Heart right ventricle (tissue), 16 donors: ENCODE measurements around the gene EVX2. TPM values are rescaled to one million over a fixed set of nuclear protein-coding genes. Genes with fewer than 3 reads are reported as not detected.

Experiments used
- ATAC-seq, 8 donors: fragments of 200-7000 bp; cut with Tn5 transposase; one replicate each; pipeline ENCODE4 v1.9.1; 2020; ENCODE audit warnings: mild to moderate bottlenecking in 8 of 8, moderate library complexity in 8 of 8, moderate number of reproducible peaks in 1 of 8
- DNase-seq, 2 donors: peaks; one replicate each; pipeline ENCODE4 v3.0.0-alpha.2; 2020
- H3K27ac ChIP-seq, 10 donors: fragments of 200-600 bp; sonication (generic) in 2 of 10; one replicate each; pipeline versions ENCODE4 v1.5.0 to v1.8.0; 2020 to 2022; ENCODE audit warnings: mild to moderate bottlenecking in 3 of 10
- H3K27me3 ChIP-seq, 7 donors: fragments of 200-600 bp; one replicate each; pipeline ENCODE4 v1.8.0; 2021 to 2022; ENCODE audit warnings: mild to moderate bottlenecking in 2 of 7
- H3K36me3 ChIP-seq, 9 donors: fragments of 200-600 bp; sonication (generic) in 1 of 9; one replicate each; pipeline versions ENCODE4 v1.5.0 to v1.8.0; 2020 to 2022; ENCODE audit warnings: mild to moderate bottlenecking in 2 of 9
- H3K4me1 ChIP-seq, 9 donors: fragments of 200-600 bp; sonication (generic) in 1 of 9; one replicate each; pipeline versions ENCODE4 v1.5.0 to v1.8.0; 2020 to 2022; ENCODE audit warnings: mild to moderate bottlenecking in 4 of 9
- H3K4me3 ChIP-seq, 10 donors: fragments of 200-600 bp; sonication (generic) in 2 of 10; one replicate each; pipeline versions ENCODE4 v1.5.0 to v1.8.0; 2020 to 2022; ENCODE audit warnings: mild to moderate bottlenecking in 7 of 10, moderate library complexity in 2 of 10
- H3K9me3 ChIP-seq, 11 donors: fragments of 200-600 bp in 10 of 11; sonication (generic) in 2 of 11; one replicate each; pipeline versions ENCODE4 v1.5.0 to v1.8.0; 2013 to 2022; ENCODE audit warnings: mild to moderate bottlenecking in 2 of 11, control low read depth in 1 of 11, moderate library complexity in 1 of 11
- WGBS, 2 donors: extraction: QIAGEN DNeasy Blood & Tissue Kit; methylation state at CpG; one replicate each; pipeline ENCODE4 v1.1.7; 2013; ENCODE audit warnings: inconsistent platforms in 1 of 2; 5-methylcytosine and 5-hydroxymethylcytosine counted together
- intact Hi-C, 10 donors: fragments of 100-400 bp; cut with DNase I; formaldehyde crosslinking; loops; one replicate each; pipeline versions ENCODE4 v1.11.1 to v1.14.2; 2022
- polyA plus RNA-seq, 2 donors: library from polyadenylated mRNA; stranded (reverse); fragments of 200-250 nt; gene quantifications; one replicate each; pipeline ENCODE4 v1.2.3, GENCODE V29; 2013
- total RNA-seq, 10 donors: library from RNA; stranded (reverse); fragmentation: NEBNext Ultra II Directional in 3 of 10; extraction: Animal tissue kit (Norgen Biotek cat#: 25700) in 3 of 10; gene quantifications; one replicate each; pipeline versions ENCODE4 v1.2.1 to v1.2.4, GENCODE V29; 2021 to 2023
- TF ChIP-seq, protein P1 (sequence below), 9 donors: fragments of 200-600 bp; sonication (generic) in 2 of 9; IDR thresholded peaks; one replicate each; pipeline versions ENCODE4 v1.5.0 to v1.8.0; 2021 to 2022; ENCODE audit warnings: antibody characterized with exemption in 9 of 9, mild to moderate bottlenecking in 5 of 9, moderate library complexity in 1 of 9
- donor health status: Arrhythmogenic right ventricular cardiomyopathy.
- donor health status: ischemic (EF 13 %, LVEDD 7.1; RV severe dilation, severe dysfunction).
- donor health status: healthy with polysubstance abuse.
- donor health status: DM: no; HTN: yes; CAD: no.
- donor health status: DM: no; HTN: no; CAD: no.
- donor health status: ischemic (EF 25% LVEDD 6.9; RV normal size, moderate dysfunction).
- donor health status: ischemic (EF 25% LVEDD 5.7; RV mildly dilated, moderate dysfunction).
- donor health status: healthy.
- donor health status: DM: yes; HTN: yes; CAD: no.
- donor health status: Ischemic cardiomyopathy.
- donor health status: ischemic (EF 35%, LVEDD 5.7; RV mildly dilated, moderate dysfunction).
- donor health status: nonischemic (EF 11% LVEDD 7.7; RV severe dilation, severe dysfunction).
- donor health status: DM: yes; HTN: yes; CAD: no.
- donor health status: PGD.
- donor health status: ischemic (EF 29% LVEDD 5.4; RV normal size, mild dysfunction).
- donor health status: nonischemic (EF 23%, LVEDD 6.1; RV moderate dilation, normal function).

The EVX2 gene
- total and polyA plus RNA-seq, 12 donors, result not detected

DNA sequence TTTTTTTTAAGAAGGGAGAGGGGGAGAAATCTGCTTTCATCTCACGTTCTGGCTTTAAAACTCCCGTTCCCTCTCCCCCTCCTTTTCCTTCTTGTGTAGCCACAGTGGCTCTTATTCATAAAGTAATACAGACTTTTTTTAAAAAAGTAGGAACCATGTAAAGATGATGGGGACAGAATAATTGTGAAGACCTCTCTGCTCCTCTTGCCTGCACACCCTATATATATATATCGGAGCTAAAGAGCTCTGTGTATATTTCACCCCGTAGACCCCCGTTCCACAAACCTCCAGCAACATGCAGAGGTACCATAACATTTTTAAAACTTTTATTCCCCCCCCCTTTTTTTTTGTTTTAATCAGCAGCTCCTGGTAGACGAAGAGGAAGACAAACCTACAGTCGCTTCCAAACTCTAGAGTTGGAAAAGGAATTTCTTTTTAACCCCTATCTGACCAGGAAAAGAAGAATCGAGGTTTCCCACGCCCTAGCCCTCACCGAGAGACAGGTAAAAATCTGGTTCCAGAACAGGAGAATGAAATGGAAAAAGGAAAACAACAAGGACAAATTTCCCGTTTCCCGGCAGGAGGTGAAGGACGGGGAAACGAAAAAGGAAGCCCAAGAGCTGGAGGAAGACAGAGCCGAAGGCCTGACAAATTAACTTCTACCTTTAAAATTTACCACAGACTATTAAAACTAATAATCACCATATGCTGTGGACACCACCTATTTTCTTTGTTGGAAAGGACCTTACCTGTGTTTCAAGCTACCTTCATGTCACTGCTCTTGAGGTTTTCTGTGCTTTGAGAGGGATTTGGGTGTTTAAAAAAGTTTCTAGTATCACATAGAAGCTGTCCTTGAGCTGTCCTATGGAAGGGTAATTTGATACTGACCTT, 47.4 kb upstream of the EVX2 start:
- H3K9me3 ChIP-seq, result no peaks in the 10 kb centered on the region
- peaks cover 40 to 99% (median 96%) of the 10 kb centered on the region in 7 donors for H3K27me3 ChIP-seq
- TF ChIP-seq, protein P1, sequence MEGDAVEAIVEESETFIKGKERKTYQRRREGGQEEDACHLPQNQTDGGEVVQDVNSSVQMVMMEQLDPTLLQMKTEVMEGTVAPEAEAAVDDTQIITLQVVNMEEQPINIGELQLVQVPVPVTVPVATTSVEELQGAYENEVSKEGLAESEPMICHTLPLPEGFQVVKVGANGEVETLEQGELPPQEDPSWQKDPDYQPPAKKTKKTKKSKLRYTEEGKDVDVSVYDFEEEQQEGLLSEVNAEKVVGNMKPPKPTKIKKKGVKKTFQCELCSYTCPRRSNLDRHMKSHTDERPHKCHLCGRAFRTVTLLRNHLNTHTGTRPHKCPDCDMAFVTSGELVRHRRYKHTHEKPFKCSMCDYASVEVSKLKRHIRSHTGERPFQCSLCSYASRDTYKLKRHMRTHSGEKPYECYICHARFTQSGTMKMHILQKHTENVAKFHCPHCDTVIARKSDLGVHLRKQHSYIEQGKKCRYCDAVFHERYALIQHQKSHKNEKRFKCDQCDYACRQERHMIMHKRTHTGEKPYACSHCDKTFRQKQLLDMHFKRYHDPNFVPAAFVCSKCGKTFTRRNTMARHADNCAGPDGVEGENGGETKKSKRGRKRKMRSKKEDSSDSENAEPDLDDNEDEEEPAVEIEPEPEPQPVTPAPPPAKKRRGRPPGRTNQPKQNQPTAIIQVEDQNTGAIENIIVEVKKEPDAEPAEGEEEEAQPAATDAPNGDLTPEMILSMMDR (IDR thresholded peaks at IDR 0.05), result no peak
- intact Hi-C loops, result loop anchor here in 2 of 10 donors (5.0 to 10.0 kb wide), 2 partner anchors 321 to 684 kb away; no protein-coding TSS in a partner anchor
- ATAC-seq, result no peak
- WGBS, 2 donors, result 11 to 13% methylated on average over 15 of the region's 15 CpGs
- no peak for DNase-seq
- peak overlapping the region in 2 of 10 donors; percentile 43 to 80 for H3K27ac ChIP-seq
- peak overlapping the region in 6 of 10 donors; percentile 35 to 51 (median 42) for H3K4me3 ChIP-seq
- H3K36me3 ChIP-seq, result no peaks in the 10 kb centered on the region
- peaks cover 0 to 45% (median 11%) of the 10 kb centered on the region in 9 donors for H3K4me1 ChIP-seq

DNA sequence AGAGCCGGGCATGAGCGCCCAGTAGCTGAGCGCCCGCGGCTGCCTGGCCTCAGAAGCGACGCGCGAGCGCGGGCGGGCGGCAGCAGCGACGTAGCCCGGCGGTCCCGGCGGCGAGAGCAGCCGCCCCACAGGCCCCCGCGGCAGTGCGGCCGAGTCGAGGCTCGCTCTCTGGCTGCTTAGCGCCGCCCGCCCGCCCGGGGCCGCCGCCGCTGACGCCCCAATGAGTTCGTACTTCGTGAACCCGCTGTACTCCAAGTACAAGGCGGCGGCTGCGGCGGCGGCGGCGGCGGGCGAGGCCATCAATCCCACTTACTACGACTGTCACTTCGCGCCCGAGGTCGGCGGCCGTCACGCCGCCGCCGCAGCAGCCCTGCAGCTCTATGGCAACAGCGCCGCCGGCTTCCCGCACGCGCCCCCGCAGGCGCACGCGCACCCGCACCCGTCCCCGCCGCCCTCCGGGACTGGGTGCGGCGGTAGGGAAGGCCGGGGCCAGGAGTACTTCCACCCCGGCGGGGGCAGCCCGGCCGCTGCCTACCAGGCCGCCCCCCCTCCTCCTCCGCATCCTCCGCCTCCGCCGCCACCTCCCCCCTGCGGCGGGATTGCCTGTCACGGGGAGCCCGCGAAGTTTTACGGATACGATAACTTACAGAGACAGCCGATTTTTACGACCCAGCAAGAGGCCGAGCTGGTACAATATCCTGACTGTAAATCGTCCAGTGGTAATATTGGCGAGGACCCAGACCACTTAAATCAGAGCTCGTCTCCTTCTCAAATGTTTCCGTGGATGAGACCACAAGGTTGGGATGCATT, 46.6 kb upstream of the EVX2 start:
- Histone ChIP-seq H3K27me3 (peaks cover 46 to 99% (median 97%) of the 10 kb centered on the region in 7 donors), H3K36me3 (no peaks in the 10 kb centered on the region), H3K4me3 (peak overlapping the region in 9 of 10 donors; percentile 20 to 51 (median 38)), H3K9me3 (no peaks in the 10 kb centered on the region), H3K4me1 (peaks cover 0 to 44% (median 11%) of the 10 kb centered on the region in 9 donors), H3K27ac (peak overlapping the region in 7 of 10 donors; percentile 5 to 80 (median 38))
- 1 to 2% methylated on average over 89 to 100 of the region's 100 CpGs for WGBS, 2 donors
- intact Hi-C loops, result loop anchor here in 2 of 10 donors (5.0 to 10.0 kb wide), 2 partner anchors 322 to 684 kb away; no protein-coding TSS in a partner anchor
- ATAC-seq (peak in 3 of 8 donors; percentile 28 to 61 (median 38)), DNase-seq (no peak)
- TF ChIP-seq, protein P1 (IDR thresholded peaks at IDR 0.05), result no peak

DNA sequence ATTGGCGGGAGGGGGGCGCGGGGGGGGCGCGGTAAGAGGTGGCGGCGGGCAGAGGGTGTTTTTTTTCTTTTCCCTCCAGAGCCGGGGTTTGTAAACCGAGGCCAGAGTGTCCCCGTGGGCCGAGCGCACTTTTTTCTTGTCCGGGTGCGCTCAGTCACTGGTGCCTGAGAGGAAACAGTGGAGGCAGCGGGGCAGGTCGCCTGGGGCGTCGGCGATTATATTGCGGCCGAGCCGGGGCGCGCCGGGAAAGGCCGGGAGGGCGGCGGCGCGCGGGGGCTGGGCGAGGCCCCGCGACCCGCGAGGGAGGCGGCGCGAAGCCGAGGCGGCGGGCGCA, 46.0 kb upstream of the EVX2 start:
- H3K9me3 ChIP-seq, result no peaks in the 10 kb centered on the region
- WGBS, 2 donors, result 1 to 2% methylated on average over 28 to 43 of the region's 43 CpGs
- H3K4me3 ChIP-seq, result peak overlapping the region in 9 of 10 donors; percentile 19 to 51 (median 39)
- no peaks in the 10 kb centered on the region for H3K36me3 ChIP-seq
- H3K27me3 ChIP-seq, result peaks cover 52 to 99% (median 97%) of the 10 kb centered on the region in 7 donors
- peak overlapping the region in 4 of 10 donors; percentile 20 to 80 (median 58) for H3K27ac ChIP-seq
- ATAC-seq (peak in 1 of 8 donors; percentile 53), DNase-seq (no peak)
- TF ChIP-seq, protein P1 (IDR thresholded peaks at IDR 0.05), result no peak
- intact Hi-C loops, result loop anchor here (2.0 to 10.0 kb wide), 10 partner anchors 323 to 1018 kb away; no protein-coding TSS in a partner anchor
- peaks cover 0 to 44% (median 11%) of the 10 kb centered on the region in 9 donors for H3K4me1 ChIP-seq
